Stimulated activated naive CD8-positive, alpha-beta T cell treated with anti-CD3 and anti-CD28 coated beads, Interleukin-15, Interleukin-2, amounts not matched to agents 100 ng/mL and 50 ng/mL, for 24 hours (primary cell): ENCODE data around the gene ARHGAP42.

Experiments
- H3K27ac Mint-ChIP-seq: one replicate; pipeline ENCODE4 v1.8.0; 2021; ENCODE audit warnings: mild to moderate bottlenecking, mixed read lengths
- H3K27me3 Mint-ChIP-seq: one replicate; pipeline ENCODE4 v1.8.0; 2021; ENCODE audit warnings: mixed read lengths
- H3K36me3 Mint-ChIP-seq: one replicate; pipeline ENCODE4 v1.8.0; 2021; ENCODE audit warnings: low read depth, mixed read lengths
- H3K4me1 Mint-ChIP-seq: one replicate; pipeline ENCODE4 v1.8.0; 2021; ENCODE audit warnings: low read depth, mixed read lengths
- H3K4me3 Mint-ChIP-seq: one replicate; pipeline ENCODE4 v1.8.0; 2021; ENCODE audit warnings: mild to moderate bottlenecking, mixed read lengths
- H3K9me3 Mint-ChIP-seq: one replicate; pipeline ENCODE4 v1.8.0; 2021; ENCODE audit warnings: mixed read lengths

The ARHGAP42 gene

DNA sequence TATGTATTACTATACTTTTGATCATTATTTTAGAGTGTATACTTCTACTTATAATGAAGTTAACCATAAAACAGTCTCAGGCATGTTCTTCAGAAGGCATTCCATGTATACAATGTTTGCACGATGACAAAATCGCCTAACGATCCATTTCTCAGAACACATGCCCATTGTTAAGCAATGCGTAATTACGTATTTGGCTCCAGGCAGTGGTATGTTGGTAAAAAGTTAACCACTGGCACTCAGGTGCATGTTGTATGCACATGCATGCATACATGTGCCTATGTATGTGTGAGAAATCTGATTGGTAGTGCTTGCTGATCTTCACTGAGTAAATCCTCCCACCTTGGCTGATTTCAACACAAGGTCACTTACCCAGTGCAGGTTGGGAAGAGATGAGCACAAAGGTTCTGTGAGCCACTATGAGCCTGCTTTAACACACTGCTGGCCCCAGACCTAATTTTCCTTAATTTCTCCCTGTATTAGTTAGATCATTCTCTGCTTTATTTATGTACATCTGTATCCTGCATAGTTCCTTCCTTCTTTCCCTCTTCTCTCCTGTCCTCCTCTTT lies 164.6 kb downstream of the ARHGAP42 start:
- Mint-ChIP-seq H3K36me3 (no peaks in the 10 kb centered on the region), H3K4me3 (no peak overlapping the region), H3K4me1 (no peaks in the 10 kb centered on the region), H3K9me3 (no peaks in the 10 kb centered on the region), H3K27me3 (no peaks in the 10 kb centered on the region), H3K27ac (no peak overlapping the region)

DNA sequence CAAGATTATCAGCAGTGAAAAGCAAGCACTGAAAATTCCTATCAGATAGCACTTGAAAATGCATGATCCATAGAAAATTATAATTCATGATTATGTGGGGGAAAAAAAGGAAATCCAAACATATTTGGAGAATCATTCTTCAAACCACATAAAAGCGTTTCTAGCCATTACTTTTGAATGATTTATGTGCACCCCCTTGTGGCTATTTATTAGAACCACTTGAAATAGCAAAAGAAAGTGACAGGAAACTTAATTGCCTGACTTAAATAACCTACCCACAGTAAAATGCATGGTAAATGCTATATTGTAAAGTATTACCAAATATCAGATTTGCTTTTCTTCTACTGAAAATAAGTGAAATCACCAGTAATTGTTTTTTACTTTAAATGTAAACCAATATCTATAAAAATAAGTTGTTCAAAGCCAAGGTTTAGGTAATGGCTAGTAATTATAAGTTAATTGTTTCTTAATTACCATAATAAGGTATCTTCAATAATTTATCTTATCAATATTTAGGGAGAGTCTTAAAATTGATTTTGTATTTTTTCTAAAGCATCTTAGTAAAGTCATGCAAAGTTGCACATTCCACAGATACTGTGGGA lies 168.5 kb downstream of the ARHGAP42 start:
- no peak overlapping the region for H3K4me3 Mint-ChIP-seq
- H3K27me3 Mint-ChIP-seq, result no peaks in the 10 kb centered on the region
- H3K4me1 Mint-ChIP-seq, result no peaks in the 10 kb centered on the region
- no peaks in the 10 kb centered on the region for H3K36me3 Mint-ChIP-seq
- H3K27ac Mint-ChIP-seq, result no peak overlapping the region
- H3K9me3 Mint-ChIP-seq, result no peaks in the 10 kb centered on the region

DNA sequence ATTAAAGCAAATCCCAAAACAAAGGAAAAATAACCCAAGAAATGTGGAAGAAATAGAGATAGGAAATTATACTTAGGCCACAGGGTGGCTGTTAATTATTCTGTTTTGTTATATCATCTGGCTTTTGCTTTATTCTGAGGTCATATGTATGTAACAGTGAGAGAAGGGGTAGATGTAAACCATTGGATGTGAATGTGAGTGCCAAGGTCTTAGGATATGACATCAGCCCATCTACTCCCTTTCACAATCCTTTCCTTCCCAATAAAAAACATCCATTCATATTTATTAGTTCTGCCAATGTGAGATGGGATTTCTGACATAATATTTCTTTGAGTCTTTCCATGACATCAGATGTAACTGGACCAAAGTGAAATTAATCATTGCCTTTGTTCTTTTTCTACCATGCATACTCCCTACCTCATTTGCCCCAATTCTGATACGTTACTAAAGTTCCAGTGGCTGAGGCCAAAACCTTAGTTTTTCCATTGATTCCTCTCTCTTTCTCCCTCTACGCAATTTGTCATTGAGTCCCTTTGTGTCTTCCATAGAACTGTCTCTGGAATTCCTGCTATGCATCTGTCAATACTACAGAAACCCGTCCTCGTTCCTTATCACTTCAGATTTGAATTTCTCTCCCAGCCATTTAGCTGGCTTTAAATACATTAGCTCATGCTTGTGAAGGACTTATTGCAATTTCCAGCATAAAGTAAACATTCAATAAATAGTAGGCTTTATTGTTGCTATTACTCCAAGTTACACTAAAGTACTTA lies 170.3 kb downstream of the ARHGAP42 start:
- no peaks in the 10 kb centered on the region for H3K27me3 Mint-ChIP-seq
- no peak overlapping the region for H3K4me3 Mint-ChIP-seq
- no peaks in the 10 kb centered on the region for H3K36me3 Mint-ChIP-seq
- H3K4me1 Mint-ChIP-seq, result no peaks in the 10 kb centered on the region
- H3K27ac Mint-ChIP-seq, result no peak overlapping the region
- H3K9me3 Mint-ChIP-seq, result no peaks in the 10 kb centered on the region

GRCh38 chr11:100860318-100861155 lies 173.4 kb downstream of the ARHGAP42 start:
- Mint-ChIP-seq H3K27ac (no peak overlapping the region), H3K4me3 (no peak overlapping the region), H3K4me1 (no peaks in the 10 kb centered on the region), H3K36me3 (no peaks in the 10 kb centered on the region), H3K9me3 (no peaks in the 10 kb centered on the region), H3K27me3 (no peaks in the 10 kb centered on the region)

GRCh38 chr11:100861212-100861611 lies 174.1 kb downstream of the ARHGAP42 start:
- Mint-ChIP-seq H3K4me1 (peaks cover 3% of the 10 kb centered on the region), H3K27me3 (no peaks in the 10 kb centered on the region), H3K9me3 (peaks cover 6% of the 10 kb centered on the region), H3K36me3 (no peaks in the 10 kb centered on the region), H3K27ac (no peak overlapping the region), H3K4me3 (no peak overlapping the region)

GRCh38 chr11:100863080-100863581 lies 176.0 kb downstream of the ARHGAP42 start:
- Mint-ChIP-seq H3K27ac (no peak overlapping the region), H3K4me3 (no peak overlapping the region), H3K4me1 (peaks cover 4% of the 10 kb centered on the region), H3K9me3 (peaks cover 8% of the 10 kb centered on the region), H3K36me3 (no peaks in the 10 kb centered on the region), H3K27me3 (no peaks in the 10 kb centered on the region)

DNA sequence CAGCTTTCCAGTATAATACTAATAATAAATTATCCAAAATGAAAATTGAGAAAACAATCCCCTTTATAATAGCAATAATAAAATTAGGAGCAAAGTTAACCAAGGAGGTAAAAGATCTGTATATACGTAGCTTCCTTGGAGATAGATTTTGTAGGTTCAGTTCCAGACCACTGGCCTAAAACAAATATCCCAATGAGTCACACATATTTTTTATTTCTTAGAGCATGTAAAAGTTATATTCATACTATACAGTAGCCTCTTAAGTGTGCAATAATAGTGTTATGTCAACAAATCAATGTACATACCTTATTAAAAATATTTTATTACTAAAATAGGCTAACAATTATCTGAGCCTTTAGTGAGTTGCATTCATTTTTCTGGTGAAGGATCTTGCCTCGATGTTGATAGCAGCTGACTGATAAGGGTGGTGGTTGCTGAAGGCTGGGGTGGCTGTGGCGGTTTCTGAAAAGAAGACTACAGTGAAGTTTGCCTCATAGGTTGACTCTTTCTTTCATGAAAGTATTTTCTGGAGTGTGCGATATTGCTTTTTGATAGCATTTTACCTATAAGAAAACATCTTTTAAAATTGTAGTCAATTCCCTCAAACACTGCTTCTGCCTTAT lies 178.5 kb downstream of the ARHGAP42 start:
- Mint-ChIP-seq H3K4me1 (peaks cover 4% of the 10 kb centered on the region), H3K9me3 (peaks cover 8% of the 10 kb centered on the region), H3K27me3 (no peaks in the 10 kb centered on the region), H3K36me3 (no peaks in the 10 kb centered on the region), H3K4me3 (no peak overlapping the region), H3K27ac (no peak overlapping the region)

DNA sequence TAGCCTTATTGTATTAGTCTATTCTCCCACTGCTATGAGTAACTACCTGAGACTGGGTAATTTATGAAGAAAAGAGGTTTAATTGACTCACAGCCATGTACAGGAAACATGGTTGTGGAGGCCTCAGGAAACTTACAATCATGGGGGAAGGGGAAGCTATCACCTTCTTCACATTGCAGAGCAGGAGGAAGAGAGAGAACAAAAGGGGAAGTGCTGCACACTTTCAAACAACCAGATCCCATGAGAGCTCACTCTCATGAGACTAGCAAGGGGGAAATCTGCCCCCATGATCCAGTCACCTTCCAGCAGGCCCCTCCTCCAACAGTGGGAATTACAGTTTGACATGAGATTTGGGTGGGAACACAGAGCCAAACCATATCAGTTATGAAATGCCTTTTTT lies 179.4 kb downstream of the ARHGAP42 start:
- no peak overlapping the region for H3K4me3 Mint-ChIP-seq
- H3K36me3 Mint-ChIP-seq, result no peaks in the 10 kb centered on the region
- peaks cover 4% of the 10 kb centered on the region for H3K4me1 Mint-ChIP-seq
- no peak overlapping the region for H3K27ac Mint-ChIP-seq
- peaks cover 8% of the 10 kb centered on the region for H3K9me3 Mint-ChIP-seq
- no peaks in the 10 kb centered on the region for H3K27me3 Mint-ChIP-seq

DNA sequence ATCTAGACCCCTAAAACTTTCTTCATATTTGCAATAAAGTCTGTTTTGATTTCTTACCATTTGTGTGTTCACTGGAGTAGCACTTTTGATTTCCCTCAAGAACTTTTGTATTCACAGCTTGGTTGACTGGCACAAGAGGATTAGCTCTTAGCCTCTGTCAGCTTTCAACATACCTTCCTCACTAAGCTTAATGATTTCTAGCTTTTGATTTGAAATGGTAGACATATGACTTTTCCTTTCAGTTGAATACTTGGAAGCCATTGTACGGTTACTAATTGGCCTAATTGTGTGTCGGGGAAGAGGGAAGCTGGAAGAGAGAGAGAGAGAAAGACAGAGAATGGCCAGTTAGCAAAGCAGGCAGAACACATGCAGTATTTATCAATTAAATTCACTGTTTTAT lies 180.5 kb downstream of the ARHGAP42 start:
- Mint-ChIP-seq H3K4me3 (no peak overlapping the region), H3K36me3 (no peaks in the 10 kb centered on the region), H3K27me3 (no peaks in the 10 kb centered on the region), H3K27ac (no peak overlapping the region), H3K9me3 (peaks cover 8% of the 10 kb centered on the region), H3K4me1 (peaks cover 4% of the 10 kb centered on the region)

DNA sequence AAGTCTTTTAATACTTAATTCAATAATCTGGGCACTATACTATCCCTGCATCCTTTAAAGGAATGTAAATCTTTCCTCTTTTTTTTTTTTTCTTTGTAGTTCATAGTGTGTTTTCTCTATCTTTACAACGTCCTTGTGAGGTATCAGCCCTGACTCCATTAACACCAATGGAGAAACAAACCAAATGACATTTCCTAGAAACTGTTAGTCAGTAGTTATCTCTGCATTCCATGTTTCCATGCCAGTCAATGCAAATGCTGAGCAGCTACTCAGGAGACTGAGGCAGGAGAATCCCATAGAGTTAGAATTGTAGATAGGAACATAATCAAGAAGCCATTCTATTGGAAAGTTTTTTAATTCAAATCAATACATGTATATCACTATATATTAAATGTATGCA lies 182.2 kb downstream of the ARHGAP42 start:
- no peaks in the 10 kb centered on the region for H3K36me3 Mint-ChIP-seq
- H3K9me3 Mint-ChIP-seq, result peaks cover 8% of the 10 kb centered on the region

GRCh38 chr11:100870138-100870537 lies 183.1 kb downstream of the ARHGAP42 start:
- no peak overlapping the region for H3K4me3 Mint-ChIP-seq
- no peak overlapping the region for H3K27ac Mint-ChIP-seq
- no peaks in the 10 kb centered on the region for H3K27me3 Mint-ChIP-seq
- H3K9me3 Mint-ChIP-seq, result peaks cover 8% of the 10 kb centered on the region
- H3K36me3 Mint-ChIP-seq, result no peaks in the 10 kb centered on the region
- peaks cover 4% of the 10 kb centered on the region for H3K4me1 Mint-ChIP-seq

More for the DNA sequence above, 182.2 kb downstream of the ARHGAP42 start:
- Mint-ChIP-seq H3K27ac (no peak overlapping the region), H3K27me3 (no peaks in the 10 kb centered on the region), H3K4me1 (peaks cover 4% of the 10 kb centered on the region), H3K4me3 (no peak overlapping the region)

GRCh38 chr11:100872951-100873740 lies 186.1 kb downstream of the ARHGAP42 start:
- Mint-ChIP-seq H3K36me3 (no peaks in the 10 kb centered on the region), H3K27me3 (no peaks in the 10 kb centered on the region), H3K4me3 (no peak overlapping the region), H3K27ac (no peak overlapping the region), H3K9me3 (no peaks in the 10 kb centered on the region), H3K4me1 (no peaks in the 10 kb centered on the region)

- H3K36me3 Mint-ChIP-seq, result no peaks in the 10 kb centered on the region
- no peak overlapping the region for H3K27ac Mint-ChIP-seq
- no peaks in the 10 kb centered on the region for H3K9me3 Mint-ChIP-seq
- no peaks in the 10 kb centered on the region for H3K4me1 Mint-ChIP-seq
- H3K27me3 Mint-ChIP-seq, result no peaks in the 10 kb centered on the region
- H3K4me3 Mint-ChIP-seq, result no peak overlapping the region
Observed at GRCh38 chr11:100874203-100874602, 187.1 kb downstream of the ARHGAP42 start.

- H3K36me3 Mint-ChIP-seq, result no peaks in the 10 kb centered on the region
- no peaks in the 10 kb centered on the region for H3K27me3 Mint-ChIP-seq
- no peaks in the 10 kb centered on the region for H3K4me1 Mint-ChIP-seq
- H3K9me3 Mint-ChIP-seq, result peaks cover 3% of the 10 kb centered on the region
- H3K27ac Mint-ChIP-seq, result no peak overlapping the region
- H3K4me3 Mint-ChIP-seq, result no peak overlapping the region
Observed at GRCh38 chr11:100875521-100875869, 188.4 kb downstream of the ARHGAP42 start.
